GM19043 (cell line): Measurements from ENCODE around the gene PYM1.
"Not testable (repeated sequence)": the region's sequence is repeated elsewhere in the genome, so short reads cannot be mapped to it uniquely, and the experiment has no call there.

Source experiments
- ATAC-seq: cut with Tn5 transposase; IDR thresholded peaks from one replicate; pipeline ENCODE4 v1.9.1; 2021; ENCODE audit warnings: low read depth; ENCODE audit not compliant: unreplicated experiment

PYM1 gene

DNA sequence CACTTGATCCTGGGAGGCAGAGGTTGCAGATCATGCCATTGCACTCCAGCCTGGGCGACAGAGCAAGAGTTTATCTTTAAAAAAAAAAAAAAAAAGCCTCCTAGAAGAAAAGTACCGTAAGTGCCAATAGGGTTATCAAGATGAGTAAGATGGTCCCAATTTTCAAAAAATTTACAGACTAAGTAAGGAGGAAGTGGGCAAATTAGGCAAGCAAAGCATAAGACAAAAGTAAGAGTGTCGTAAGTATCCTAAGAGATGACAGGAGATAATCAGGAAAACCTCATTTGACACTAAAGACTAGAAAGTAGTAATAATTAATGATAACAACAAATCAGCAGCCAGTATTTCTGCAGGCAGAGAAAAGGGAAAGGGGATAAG, 12.2 kb downstream of the PYM1 start:
- ATAC-seq, result no peak

DNA sequence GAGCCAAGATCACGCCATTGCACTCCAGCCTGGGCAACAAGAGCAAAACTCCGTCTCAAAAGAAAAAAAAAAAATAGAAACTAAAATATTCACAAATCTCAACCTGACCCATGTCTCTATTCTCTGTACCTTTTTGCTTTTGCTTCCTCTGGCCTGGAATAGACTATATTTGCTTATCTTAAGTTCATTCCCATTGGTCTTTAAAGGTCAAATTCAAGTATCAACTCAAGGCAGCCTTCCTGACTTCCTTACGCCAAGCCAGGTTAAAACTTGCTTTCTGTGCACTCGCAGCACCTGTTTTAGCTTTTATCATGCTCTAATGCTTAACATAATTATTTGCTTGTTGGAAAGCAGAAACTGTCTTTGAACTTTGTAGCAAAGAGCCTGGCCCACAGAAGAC, 14.8 kb downstream of the PYM1 start:
- ATAC-seq, result no peak

DNA sequence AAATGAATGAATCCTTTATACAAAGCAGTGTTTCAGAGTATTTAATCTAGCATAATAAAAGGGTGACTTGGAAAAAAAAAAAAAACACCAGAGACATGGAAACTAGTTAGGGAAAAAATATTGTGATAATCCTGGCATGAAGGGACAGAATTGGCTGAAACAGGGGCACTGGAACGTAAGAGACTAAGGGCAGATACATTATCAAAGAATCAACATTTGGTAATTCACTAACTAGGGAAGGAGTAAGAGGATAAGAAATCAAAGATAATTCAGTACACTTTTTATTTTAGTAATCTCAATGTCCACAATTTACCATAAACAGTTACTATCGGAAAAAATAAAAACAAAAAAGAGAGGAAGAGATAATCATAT, 18.2 kb downstream of the PYM1 start:
- ATAC-seq, result no peak

DNA sequence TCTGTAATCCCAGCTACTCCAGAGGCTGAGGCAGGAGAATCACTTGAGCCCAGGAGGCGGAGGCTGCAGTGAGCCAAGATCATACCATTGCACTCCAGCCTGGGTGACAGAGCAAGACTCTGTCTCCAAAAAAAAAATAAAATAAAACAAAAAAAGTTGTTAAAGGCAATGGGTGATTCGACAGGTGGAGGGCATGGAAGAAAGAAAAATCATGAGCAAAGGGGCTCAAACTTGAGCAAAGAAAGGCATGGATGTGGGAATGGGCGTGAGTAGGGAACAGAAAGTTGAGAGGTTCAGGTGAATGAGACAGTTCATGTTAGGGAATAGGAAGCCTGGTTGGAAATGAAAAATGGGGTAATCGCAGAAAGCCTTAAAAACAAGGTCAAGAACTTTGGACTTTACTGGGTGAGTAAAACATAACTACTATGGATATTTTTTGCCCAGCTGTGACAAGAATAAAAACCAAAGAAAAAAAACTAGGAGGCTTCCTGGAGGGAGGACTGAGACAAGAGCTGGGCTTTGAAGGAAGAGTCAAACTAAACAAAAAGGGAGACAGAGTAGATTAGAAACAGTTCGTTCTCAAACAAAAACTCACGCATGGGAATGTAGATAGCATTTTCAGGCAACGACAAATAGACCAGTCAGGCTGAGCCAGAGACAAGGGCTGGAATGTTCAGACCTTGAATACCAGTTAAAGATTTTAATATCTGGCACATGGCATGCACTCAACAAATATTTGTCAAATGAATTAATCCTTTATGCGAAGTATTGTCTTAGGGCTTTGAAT, 18.8 kb downstream of the PYM1 start:
- no peak for ATAC-seq

DNA sequence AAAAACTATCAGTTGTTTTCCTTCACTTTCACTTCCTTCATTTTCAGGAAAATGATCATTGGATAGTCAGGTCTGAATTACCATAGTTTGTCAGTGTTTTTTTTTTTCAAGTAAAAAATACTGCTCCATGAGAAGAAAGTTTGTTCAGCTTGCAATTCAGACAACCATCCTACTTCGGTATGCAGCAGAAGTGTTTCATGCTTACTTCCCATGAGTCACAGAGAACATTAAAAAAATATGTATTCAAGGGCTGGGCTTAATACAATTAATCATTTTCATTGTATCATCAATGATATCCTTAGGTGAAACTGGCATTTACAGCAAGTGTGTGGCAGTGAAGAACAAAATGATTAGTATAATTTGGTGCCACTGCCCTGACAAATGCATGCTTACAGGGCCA, 21.6 kb downstream of the PYM1 start:
- no peak for ATAC-seq

DNA sequence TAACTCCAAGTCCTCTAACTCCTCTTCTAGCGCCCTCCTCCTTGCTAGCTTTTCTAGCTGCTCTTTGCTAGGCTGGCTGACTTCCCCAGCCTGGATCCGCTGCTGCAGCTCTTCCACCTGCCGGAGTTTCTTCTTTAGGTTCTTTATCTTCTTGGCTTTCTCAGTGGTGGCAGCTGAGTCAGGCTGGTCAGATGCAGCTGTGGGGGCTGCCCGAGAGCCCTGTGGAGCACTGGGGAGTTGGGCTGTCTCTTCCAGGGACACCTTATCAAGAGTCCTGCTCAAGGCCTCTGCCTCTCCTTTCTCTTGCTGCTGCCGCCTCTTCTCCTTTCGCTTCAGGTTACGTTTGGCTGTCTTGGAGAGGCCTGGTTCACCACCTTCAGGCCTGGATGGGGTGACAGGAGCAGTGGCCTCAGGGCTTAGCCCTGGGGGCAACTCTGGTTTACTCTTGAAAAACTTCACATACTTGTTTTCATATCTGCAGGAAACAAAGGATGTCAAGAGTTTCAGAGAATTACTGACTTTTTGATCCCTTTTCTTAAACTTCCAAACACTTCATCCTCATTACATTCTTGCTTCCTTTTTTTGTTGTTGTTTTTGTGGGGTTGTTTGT, 25.7 kb downstream of the PYM1 start:
- ATAC-seq, result no peak

DNA sequence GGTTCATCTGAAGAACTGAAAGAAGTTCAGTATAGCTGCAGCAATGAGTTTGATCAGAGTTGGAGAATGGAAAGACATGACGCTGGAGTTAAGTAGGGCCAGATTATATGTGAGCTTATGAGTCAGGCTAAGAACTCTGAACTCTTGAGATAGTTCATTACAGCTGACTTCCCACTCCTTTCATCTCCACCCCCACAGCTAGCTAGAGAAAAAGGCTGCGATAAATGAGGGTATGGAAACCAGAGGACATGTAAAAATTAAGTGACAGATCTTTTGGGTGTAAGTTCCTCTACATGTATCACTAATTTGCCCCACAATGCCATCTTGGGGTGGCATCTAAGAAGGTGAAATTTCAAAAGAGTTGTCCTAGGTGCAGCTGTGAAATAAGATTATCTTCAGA, 28.6 kb downstream of the PYM1 start:
- no peak for ATAC-seq

DNA sequence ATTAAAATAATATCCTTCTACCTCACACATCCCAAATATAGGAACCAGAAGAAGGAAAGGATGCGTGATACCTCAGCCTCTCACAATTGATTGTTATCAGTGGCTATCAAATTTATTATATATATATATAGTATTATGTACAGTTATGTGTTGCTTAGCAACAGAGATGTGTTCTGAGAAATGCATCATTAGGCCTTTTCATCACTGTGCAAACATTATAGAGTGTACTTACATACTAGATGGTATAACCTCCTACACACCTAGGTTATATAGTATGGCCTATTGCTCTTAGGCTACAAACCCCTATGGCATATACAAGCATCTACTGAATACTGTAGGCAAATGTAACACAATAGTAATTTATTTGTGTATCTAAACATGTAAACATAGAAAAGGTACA, 34.0 kb downstream of the PYM1 start:
- no peak for ATAC-seq

DNA sequence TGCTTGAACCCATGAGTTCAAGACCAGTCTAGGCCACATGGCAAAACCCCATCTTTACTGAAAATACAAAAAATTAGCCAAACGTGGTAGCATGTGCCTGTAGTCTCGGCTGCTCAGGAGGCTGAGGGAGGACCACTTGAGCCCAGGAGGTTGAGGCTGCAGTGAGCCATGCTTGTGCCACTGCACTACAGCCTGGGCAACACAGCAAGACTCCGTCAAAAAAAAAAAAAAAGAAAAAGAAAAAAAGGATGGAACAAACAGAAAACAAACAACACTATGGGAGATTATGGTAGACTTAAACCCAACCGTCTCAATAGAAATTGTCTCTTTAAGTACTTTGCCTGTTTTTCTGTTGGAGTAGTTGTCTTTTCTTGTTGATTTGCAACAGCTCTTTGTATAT, 36.4 kb downstream of the PYM1 start:
- no peak for ATAC-seq

DNA sequence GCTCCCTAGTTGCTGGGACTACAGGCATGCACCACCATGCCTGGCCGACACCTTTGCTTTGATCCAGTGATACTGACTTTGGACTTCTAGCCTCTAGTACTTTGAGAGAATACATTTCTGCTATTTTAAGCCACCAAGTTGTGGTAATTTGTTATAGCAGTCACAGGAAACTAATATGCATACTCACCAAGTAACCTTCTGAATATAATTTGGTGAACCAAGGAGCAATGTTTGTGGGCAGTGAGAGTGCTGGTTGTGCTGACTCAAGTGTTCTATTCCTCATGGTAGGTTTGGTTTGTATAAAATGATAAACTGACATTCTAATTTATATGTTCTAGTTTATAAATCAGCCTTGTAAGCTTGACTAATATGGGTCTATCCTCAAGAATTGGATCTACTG, 42.6 kb downstream of the PYM1 start:
- no peak for ATAC-seq

DNA sequence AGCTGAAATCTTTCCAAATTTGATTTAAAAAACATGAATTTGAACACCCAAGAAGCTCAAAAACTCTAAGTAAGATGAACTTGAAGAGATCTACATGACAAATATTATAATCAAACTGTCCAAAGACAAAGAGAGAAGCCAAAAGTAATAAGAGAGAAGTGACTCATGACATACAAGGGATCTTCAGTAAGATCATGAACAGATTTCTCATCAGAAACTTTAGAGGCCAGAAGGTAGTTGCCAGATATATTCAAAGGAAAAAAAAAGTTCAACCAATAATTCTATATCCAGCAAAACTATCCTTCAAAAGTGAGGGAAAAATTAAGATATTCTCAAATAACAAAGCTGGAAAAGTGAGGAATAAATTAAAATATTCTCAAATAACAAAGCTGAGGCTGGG, 49.9 kb downstream of the PYM1 start:
- no peak for ATAC-seq

DNA sequence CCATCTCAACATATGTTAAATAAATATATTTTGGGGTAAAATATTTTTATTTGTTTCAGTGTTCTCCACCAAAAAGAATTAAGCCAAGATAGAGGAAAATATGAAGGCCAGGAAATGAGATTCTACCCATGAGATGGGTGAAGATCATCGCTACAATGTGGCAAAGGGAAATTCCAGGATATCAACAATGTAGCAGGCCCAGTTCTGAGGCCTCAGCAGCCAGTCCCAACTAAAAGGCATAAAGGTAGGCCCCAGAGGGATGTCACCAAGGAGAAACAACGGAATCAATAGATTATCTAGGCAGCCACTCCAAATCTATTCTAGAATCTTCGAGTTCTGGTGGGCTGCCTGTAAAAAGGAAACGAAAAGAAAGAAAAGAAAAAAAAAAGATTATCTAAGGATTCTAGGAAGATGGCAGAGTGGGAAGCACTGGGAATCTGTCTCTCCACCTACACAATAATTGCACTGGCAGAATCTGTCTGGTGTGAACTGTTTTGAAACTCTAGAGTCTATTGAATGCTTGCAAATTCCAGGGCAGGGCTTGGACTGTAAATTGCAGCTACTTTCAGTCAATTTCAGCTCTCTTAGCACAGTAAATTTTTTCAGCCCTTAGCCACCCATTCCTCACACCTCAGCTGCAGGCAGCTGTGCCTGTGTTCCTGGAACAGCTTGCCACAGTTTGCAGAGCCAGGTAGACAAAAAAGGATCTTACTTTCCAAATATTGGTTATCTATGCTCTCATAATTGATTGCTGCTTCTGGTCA, 51.8 kb downstream of the PYM1 start:
- no peak for ATAC-seq

DNA sequence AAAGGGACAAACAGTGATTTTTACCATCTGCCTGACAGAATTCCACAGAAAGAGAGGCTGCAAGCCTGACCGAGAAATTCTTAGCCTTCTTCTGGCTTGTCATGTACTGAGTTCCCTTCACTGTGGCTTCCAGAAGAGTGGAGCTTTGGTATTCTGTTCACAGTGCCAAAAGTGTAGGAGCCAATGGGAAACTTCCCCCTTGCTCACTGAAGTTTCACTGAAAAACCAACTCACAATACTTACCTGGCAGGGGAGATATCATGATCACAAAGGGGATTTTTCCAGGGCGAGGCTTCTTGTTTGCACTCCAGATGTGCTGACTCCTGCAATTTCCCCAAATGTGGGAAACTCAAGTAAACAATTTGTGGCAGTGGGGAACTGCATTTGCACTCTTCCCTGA, 53.3 kb downstream of the PYM1 start:
- ATAC-seq, result no peak

DNA sequence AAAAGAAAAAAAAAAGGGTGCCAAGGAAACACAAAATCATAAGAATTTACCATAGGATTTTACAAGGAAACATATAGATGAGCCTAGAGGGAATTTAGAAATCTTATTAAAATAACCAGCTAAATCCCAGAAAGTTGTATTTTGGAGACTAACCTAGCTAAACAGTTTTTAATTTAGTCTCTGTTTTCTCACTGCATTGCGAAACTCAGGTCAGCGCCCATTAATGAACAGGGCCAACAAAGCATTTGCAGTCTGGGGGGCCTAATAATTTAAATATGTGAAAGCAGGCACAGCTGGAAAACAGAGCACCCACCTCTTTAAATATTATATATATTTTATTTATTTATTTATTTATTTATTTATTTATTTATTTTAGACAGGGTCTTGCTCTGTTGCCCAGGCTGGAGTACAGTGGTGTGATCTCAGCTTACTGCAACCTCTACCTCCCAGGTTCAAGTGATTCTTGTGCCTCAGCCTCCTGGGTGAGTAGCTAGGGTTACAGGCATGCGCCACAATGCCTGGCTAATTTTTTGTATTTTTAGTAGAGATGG, 61.2 kb downstream of the PYM1 start:
- ATAC-seq, result not testable (repeated sequence)

DNA sequence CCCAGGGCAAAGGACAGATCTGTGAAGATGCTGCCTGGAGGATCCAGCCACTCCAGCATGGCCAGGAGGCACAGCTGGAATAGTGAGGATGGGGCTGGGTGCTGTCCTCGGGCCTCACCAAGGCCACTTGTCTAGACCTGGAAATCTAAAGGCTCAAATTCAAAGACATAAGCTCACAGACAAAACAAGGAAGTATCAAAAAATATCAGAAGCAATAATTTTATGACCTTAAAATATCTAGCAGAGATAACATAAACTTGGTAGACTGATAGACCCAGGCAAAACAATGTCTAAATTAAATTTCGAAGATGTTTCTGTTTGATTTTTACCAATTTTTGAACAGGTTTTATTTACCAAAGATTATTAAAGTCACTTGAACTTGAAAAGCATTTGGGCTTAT, 62.4 kb downstream of the PYM1 start:
- ATAC-seq, result no peak

DNA sequence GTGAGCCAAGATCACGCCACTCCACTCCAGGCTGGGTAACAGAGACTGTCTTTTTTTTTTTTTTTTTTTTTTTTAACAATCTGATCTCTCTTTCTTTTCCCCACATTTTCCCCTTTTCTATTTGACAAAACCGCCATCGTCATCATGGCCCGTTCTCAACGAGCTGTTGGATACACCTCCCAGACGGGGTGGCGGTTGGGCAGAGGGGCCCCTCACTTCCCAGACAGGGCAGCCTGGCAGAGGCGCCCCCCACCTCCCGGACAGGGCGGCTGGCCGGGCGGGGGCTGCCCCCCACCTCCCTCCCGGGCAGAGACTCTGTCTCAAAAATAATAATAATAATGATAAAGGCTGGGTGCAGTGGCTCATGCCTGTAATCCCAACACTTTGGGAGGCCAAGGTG, 64.8 kb downstream of the PYM1 start:
- not testable (repeated sequence) for ATAC-seq

DNA sequence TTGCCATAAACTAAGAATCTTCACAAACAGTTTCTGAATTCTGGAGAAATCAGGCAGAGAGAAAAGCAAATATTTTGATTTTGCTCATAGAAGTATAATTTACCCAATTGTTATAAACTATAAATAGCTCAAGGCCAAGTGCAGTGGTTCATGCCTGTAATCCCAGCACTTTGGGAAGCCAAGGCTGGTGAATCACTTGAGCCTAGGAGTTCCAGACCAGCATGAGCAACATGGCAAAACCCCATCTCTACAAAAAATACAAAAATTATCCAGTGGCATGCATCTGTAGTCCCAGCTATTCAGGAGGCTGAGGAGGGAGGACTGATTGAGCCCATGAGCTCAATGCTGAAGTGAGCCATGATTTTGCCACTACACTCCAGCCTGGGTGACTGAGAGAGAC, 65.4 kb downstream of the PYM1 start:
- no peak for ATAC-seq

DNA sequence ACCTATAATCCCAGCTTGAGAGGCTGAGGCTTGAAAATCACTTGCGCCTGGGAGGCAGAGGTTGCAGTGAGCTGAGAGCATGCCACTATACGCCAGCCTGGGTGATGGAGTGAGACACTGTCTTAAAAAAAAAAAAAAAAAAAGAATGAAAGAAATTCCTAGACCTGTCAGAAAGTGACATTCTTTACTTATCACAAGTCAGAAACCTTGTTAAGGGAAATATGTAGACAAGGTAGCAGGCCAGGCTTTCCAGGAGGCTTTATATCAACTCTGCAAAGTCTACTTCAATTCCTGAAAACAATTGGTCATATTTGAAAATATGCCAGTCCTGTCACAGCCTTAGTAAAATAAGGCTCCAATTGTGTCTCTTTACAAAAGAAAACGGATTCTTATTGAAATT, 65.8 kb downstream of the PYM1 start:
- no peak for ATAC-seq

DNA sequence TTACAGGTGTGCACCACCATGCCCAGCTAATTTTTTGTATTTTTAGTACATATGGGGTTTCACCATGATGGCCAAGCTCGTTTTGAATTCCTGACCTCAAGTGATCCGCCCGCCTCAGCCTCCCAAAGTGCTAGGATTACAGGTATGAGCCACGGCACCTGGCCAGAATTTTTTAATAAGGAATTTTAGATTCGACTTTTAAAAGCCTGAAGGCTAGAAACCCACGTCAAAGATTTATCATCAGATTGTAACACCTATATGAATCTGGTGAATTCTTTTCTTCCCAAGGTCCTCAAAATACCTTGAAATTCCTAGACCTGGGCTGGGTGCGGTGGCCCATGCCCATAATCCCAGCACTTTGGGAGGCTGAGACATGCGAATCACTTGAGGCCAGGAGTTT, 66.3 kb downstream of the PYM1 start:
- ATAC-seq, result no peak

DNA sequence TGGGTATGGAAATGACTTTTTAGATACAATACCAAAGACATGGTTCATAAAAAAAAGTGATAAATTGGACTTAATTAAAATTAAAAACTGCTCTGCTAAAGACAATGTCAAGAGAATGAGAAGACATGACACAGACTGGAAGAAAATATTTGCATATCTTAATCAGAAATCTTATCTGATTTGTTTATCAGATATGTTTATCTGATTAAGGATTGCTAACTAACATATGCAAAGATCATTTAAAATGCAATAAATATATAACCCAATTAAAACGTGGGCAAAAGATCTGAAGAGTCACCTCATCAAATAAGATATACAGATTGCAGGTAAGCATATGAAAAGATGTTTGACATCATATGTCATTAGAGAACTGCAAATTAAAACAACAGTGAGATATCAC, 75.0 kb downstream of the PYM1 start:
- ATAC-seq, result no peak
